BE2C (cell line): ENCODE results near the gene KRABD2.
"Not testable (repeated sequence)": the region's sequence is repeated elsewhere in the genome, so short reads cannot be mapped to it uniquely, and the experiment has no call there.

Source experiments
- DNase-seq: peaks from one replicate; pipeline ENCODE4 v3.0.0-alpha.2; 2020
- H3K27me3 ChIP-seq: fragments of 250-450 bp; sonication (Bioruptor Pico); 2 replicates; pipeline ENCODE4 v1.5.1; 2020; ENCODE audit warnings: mild to moderate bottlenecking
- H3K36me3 ChIP-seq: fragments of 250-450 bp; sonication (Bioruptor Pico); 2 replicates; pipeline ENCODE4 v1.5.1; 2020; ENCODE audit warnings: mild to moderate bottlenecking
- H3K4me1 ChIP-seq: fragments of 250-450 bp; sonication (Bioruptor Pico); 2 replicates; pipeline ENCODE4 v1.5.1; 2020
- H3K4me3 ChIP-seq: 2 replicates; pipeline ENCODE4 v1.5.1; 2011; ENCODE audit warnings: low read depth, low read length
- H3K9me3 ChIP-seq: fragments of 250-450 bp; sonication (Bioruptor Pico); 2 replicates; pipeline ENCODE4 v1.5.1; 2020
- CTCF ChIP-seq: IDR thresholded peaks from 2 replicates; pipeline ENCODE4 v1.5.1; 2012; ENCODE audit warnings: mild to moderate bottlenecking, low read depth, low read length

KRABD2 gene

GRCh38 chr17:8350339-8350738 lies 26.2 kb downstream of the KRABD2 start:
- no peak for TF ChIP-seq CTCF
- Histone ChIP-seq H3K4me1 (no peaks in the 10 kb centered on the region), H3K36me3 (no peaks in the 10 kb centered on the region)

GRCh38 chr17:8347001-8347400 lies 29.5 kb downstream of the KRABD2 start:
- H3K27me3 ChIP-seq, H3K36me3 ChIP-seq, H3K9me3 ChIP-seq, DNase-seq, H3K4me1 ChIP-seq, H3K4me3 ChIP-seq: not testable (repeated sequence)

More at GRCh38 chr17:8350339-8350738, 26.2 kb downstream of the KRABD2 start:
- Histone ChIP-seq H3K4me3 (no peak overlapping the region), H3K27me3 (no peaks in the 10 kb centered on the region), H3K9me3 (no peaks in the 10 kb centered on the region)
- no peak for DNase-seq

- Histone ChIP-seq H3K4me1 (no peaks in the 10 kb centered on the region), H3K36me3 (no peaks in the 10 kb centered on the region), H3K9me3 (no peaks in the 10 kb centered on the region), H3K27me3 (no peaks in the 10 kb centered on the region), H3K4me3 (no peak overlapping the region)
- DNase-seq = no peak
- TF ChIP-seq CTCF = no peak
These were observed 30.4 kb downstream of the KRABD2 start for GRCh38 chr17:8345951-8346665.

GRCh38 chr17:8345052-8345690 lies 31.3 kb downstream of the KRABD2 start:
- Histone ChIP-seq H3K27me3 (no peaks in the 10 kb centered on the region), H3K36me3 (no peaks in the 10 kb centered on the region), H3K4me3 (no peak overlapping the region), H3K9me3 (no peaks in the 10 kb centered on the region), H3K4me1 (no peaks in the 10 kb centered on the region)
- DNase-seq = no peak
- no peak for TF ChIP-seq CTCF

GRCh38 chr17:8341456-8341855 lies 35.0 kb downstream of the KRABD2 start:
- no peak overlapping the region for H3K4me3 ChIP-seq
- TF ChIP-seq CTCF = no peak
- no peaks in the 10 kb centered on the region for H3K36me3 ChIP-seq
- H3K27me3 ChIP-seq = no peaks in the 10 kb centered on the region
- DNase-seq = no peak
- H3K4me1 ChIP-seq = no peaks in the 10 kb centered on the region
- H3K9me3 ChIP-seq = no peaks in the 10 kb centered on the region

GRCh38 chr17:8339540-8339939 lies 37.0 kb downstream of the KRABD2 start, which contains the start of gene ODF4:
TSS of gene ODF4 (plus strand) at chr17:8339840. CDS start at chr17:8340052, 212 bp downstream.
- no peaks in the 10 kb centered on the region for H3K4me1 ChIP-seq
- DNase-seq = no peak
- H3K36me3 ChIP-seq = no peaks in the 10 kb centered on the region
- no peaks in the 10 kb centered on the region for H3K9me3 ChIP-seq
- no peak for TF ChIP-seq CTCF
- H3K27me3 ChIP-seq = no peaks in the 10 kb centered on the region
- no peak within 1 kb of the TSS for H3K4me3 ChIP-seq
